NCI-H774 (cell line): Measurements from ENCODE around the gene VIL1.

Source experiments
- DNase-seq: peaks from one replicate; lab custom pipeline; 2025; lab: John Stamatoyannopoulos, UW

VIL1 gene

DNA sequence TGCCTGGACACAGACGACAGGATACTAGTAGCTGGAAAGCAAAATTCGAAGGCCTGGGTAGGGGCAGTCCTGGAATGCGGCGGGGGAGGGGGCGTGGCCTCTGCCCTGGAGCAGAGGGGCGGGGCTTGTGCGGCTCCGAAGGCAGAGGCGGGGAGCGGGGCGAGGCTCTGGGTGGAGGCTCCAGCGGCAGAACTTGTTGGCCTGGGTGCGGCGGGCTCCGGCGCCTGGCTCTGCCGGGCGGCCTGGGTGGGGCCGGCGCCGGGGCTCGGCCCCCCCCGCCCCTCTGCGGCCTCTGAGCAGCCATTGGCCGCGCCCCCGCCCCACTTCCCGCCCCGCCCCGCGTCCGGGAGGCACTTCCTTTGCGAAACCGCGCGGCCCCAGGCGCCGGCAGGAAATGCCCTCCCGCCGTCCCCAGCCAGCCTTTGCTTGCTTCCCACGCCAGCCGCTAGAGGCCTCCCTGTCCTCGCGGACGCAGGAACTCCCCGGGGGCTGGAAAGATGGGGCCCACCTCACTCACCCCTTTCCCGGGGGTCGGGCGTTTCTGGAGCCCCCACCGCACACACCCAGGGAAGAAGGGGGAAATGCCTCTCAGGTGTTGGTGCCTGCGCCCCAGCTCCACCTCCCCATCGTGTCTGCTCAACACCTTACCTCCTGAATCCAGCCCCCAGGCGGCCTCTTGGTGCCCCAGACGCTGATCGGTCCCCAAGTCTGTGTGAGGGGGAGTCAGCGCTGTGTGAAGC lies 12.5 kb upstream of the VIL1 start:
- DNase-seq, result peak; percentile 92

GRCh38 chr2:218406949-218407618 lies 11.8 kb upstream of the VIL1 start:
- peak; percentile 8 for DNase-seq

DNA sequence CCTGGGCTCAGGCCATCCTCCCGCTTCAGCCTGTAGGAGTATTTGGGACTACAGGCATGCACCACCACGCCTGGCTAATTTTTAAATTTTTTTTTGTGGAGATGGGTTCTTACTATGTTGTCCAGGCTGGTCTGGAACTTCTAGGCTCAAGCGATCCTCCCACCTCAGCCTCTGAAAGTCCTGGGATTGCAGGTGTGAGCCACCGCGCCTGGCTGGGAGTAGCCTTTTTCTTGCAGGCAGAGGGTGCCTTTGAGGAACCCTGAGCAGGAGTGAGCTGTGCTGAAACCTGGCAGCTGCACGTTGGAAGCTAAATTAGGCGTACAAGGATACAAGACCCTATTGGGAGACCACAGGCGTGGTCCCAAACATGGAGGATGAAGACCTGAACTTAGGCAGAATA lies 11.2 kb upstream of the VIL1 start:
- no peak for DNase-seq

DNA sequence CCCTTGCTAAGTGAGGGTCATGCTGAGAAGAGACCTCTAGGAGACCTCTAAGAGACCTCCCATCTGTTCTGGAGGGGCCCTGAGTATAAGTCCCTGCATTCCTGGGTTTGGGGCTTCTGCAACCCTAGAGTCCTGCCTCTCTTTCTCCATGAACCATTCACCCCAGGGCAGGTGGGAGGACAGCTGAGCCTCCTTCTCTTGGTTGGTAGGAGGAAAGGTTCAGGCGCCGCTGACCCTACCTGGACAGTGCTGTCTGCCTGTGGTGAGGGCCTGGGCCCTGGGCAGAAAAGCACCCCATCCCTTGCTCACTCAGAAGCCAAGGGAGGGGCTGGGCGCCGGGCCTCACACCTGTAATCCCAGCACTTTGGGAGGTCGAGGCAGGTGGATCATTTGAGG lies 604 bp upstream of the VIL1 start:
- DNase-seq, result no peak

DNA sequence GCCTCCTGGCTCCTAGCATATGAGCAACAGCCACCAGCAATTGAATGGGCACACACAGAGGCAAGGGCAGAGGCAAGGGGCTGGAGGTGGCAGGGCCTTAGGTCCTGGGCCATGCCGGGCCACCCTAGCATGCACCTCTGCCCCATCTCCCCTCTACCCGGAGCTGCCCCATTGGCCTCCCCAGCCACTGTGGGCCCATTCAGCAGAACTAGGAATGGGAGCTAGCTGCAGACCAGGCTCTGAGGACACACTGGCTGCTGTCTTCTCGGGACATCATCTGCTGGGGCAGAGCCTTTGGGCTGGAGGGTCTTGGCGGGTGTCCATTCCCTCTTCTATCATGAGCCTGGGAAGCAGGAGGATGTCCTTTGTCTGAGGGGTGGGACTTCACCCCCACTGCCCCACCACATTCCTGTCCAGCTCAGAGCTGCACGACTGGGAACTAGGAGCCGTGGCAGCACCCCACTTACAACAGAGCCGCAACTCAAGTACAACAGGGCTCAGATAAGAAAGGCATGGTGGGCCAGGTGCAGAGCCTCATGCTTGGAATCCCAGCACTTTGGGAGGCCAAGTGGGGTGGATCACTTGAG lies 800 bp downstream of the VIL1 start:
- no peak for DNase-seq

DNA sequence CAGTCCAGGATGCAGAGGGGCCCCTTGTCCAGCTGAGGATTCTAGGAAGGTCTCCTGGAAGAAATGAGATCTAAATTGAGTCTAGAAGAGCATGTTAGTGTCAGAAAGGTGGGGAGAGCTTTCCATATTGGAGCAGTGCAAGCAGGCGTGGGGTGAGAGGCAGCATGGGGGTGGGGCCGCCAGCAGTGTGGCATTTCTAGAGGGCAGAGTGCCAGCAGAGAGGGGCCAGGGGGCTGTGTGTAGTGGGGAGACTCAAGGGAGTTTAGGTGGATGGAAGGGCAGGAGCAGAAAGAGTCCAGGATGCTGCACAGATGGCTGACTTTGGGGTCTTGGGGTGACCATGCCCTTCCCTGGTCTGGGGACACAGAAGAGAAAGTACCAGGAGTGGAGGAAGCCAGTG lies 2.1 kb downstream of the VIL1 start:
- no peak for DNase-seq

DNA sequence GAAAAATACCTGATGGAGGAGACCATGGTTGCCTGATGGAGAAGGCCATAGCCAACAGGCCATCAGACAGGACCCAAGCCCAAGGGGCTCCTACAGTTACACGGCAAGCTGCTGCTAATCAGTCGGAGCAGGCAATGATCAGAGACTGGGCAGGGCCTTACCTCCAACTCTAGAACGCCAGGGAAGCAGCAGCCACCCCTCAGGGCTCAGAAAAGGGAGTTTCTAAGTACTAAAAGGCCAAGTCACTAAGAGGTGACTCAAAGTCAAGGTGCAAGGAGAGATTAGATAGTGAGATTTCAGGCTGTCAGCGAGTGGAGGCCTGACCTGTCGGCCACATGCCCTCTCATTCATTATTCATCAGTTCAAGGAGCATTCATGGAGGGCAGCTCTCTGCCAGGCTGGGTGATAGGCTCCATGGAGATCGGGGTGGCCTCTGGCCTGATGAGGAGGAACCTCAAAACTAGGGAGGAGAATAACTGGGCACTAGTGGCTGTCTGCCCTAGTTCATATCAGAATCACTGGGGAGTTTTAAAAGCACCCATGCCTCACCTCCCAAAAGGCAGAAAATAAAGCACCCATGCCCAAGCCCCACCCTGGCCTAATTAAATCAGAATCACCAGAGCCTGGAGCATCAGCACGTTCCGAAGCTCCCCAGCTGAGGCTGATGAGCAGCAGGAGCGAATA lies 3.6 kb downstream of the VIL1 start:
- DNase-seq, result no peak

DNA sequence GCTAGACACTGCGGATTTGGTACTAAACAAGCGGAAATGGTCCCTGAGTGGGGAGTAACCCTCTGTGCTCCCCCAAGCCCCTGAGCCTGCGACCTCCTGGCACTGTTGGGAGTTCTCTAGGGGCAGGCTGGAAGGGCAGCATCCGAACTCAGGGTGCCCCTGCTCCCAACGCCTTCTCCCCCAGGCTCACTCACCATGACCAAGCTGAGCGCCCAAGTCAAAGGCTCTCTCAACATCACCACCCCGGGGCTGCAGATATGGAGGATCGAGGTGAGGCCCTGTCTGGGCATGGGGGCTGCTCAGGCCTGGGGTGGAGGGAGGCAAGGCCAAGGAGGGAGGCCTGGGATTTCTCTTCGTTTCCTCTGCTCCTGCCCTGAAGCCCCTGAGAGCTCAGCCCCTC lies 4.7 kb downstream of the VIL1 start:
- no peak for DNase-seq

DNA sequence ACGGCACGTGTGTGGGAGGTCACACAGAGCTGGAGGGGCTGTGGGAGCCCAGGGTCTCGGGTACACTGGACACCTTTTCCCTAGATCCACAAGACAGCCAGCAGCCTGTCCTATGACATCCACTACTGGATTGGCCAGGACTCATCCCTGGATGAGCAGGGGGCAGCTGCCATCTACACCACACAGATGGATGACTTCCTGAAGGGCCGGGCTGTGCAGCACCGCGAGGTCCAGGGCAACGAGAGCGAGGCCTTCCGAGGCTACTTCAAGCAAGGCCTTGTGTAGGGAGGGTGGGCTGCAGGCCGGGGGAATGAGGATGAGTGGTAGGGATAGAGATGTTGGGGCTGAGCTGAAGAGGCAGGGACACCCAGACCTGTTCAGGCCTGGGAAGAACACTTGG lies 6.6 kb downstream of the VIL1 start:
- DNase-seq, result no peak

GRCh38 chr2:218427741-218428140 lies 8.8 kb downstream of the VIL1 start:
- DNase-seq, result no peak

- no peak for DNase-seq
Measured at GRCh38 chr2:218428846-218429558, 10.1 kb downstream of the VIL1 start.

GRCh38 chr2:218429911-218430692 lies 11.2 kb downstream of the VIL1 start:
- DNase-seq, result no peak

GRCh38 chr2:218430721-218431120 lies 11.8 kb downstream of the VIL1 start:
- DNase-seq, result no peak

GRCh38 chr2:218431878-218432277 lies 13.0 kb downstream of the VIL1 start:
- DNase-seq, result no peak

DNA sequence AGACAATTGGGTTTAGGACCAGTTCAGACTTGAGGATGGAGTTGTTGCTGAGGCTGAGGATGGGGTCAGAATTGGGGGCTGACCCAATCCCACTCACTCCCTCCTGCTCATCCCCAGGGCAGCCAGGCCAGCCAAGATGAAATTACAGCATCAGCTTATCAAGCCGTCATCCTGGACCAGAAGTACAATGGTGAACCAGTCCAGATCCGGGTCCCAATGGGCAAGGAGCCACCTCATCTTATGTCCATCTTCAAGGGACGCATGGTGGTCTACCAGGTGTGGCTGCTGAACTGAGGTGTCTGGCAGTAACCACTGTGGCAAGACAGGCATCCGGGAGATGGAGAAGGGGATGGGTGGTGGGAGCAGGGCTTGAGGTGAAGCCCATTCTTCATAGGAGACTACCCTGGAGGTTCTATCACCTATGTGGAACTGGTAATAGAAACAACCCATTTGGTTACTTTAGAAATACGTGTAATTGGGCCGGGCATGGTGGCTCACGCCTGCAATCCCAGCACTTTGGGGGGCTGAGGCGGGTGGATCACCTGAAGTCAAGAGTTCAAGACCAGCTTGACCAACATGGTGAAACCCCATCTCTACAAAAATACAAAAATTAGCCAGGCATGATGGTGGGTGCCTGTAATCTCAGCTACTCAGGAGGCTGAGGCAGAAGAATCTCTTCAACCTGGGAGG lies 13.9 kb downstream of the VIL1 start:
- DNase-seq, result no peak

GRCh38 chr2:218434456-218434855 lies 15.5 kb downstream of the VIL1 start:
- no peak for DNase-seq

DNA sequence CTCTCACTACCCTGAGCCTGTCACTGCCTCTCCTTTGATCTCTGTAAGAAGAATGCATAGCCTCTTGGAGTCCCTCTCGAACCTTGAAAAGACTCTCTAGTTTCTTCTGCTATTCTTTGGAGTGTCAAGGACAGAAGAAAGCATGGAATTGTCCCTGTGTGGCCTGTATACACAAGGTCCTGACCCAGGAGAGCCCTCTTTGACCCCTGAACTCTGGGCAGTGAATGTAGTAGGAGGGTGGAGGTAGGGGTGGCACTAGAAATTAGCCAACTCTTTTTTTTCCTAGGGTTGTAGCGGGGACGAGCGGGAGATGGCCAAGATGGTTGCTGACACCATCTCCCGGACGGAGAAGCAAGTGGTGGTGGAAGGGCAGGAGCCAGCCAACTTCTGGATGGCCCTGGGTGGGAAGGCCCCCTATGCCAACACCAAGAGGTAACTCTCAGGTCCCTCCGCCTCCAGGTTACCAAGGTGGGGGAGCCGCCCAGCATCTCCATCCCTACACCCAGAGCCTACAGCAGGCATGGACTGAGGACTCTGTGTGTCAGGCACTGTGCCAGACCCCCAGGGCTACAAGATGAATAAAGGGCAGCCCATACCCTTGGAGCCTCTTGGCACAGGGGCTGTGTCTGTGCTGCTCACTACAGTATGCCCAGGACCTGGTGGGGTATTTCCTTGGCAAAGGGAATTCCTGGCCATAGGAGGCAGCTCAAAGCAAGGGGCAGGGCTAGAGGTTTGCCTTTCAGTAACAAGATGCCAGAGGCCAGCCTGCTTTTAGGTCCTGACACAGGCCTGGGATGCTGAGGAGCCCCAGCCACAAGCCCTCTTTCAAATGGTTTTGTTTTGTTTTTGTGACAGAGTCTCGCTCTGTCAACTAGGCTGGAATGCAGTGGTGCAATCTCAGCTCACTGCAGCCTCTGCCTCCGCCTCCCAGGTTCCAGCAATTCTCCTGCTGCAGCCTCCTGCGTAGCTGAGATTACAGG lies 16.4 kb downstream of the VIL1 start:
- no peak for DNase-seq

GRCh38 chr2:218436992-218437391 lies 18.1 kb downstream of the VIL1 start:
- no peak for DNase-seq

GRCh38 chr2:218437969-218438368 lies 19.0 kb downstream of the VIL1 start:
- DNase-seq, result no peak

DNA sequence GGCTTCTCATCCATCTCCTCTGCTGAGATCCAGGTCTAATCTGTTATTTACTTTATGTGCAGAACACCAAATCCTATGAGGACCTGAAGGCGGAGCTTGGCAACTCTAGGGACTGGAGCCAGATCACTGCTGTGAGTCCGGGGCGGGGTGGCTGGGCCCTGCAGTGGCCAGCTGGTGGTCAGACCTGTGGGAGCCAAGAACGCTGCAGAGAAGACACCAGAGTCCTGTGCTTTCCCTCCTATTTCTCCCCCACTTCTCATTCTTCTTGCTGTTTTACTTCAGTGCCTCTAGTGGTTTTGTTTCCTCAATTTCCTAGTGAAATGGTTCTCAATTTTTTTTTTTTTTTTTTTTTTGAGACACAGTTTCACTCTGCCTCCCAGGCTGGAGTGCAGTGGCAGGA lies 19.7 kb downstream of the VIL1 start:
- no peak for DNase-seq
